ENCODE measurements around the gene TSPAN12. TPM values are rescaled to one million over a fixed set of nuclear protein-coding genes. Genes with fewer than 3 reads are reported as not detected.

Gene TSPAN12
- polyA plus RNA-seq, 4 donors, result 18.1 to 183 (median 167) TPM

DNA sequence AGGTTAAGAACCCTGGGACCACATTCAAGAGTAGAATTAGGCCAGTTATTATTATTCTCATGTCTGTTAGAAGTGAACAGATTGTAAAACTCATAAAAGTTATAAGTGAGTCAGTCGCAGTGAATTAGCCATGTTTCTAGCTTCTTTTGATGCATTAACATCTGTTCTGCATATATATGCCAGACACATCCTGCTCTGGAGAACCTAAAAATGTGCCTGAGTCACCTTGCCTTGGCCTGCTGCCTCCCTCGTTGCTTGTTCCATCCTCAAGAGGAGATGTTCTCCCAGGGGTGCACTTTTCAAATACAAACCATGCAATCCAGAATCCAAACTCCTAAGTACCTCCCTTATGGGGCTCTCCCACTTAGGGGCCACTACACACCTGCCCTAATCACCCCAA is 14.8 kb downstream of the TSPAN12 start:
- no peak for DNase-seq (ENCODE audit: low read depth in 4 of 4, low spot score in 3 of 4)

DNA sequence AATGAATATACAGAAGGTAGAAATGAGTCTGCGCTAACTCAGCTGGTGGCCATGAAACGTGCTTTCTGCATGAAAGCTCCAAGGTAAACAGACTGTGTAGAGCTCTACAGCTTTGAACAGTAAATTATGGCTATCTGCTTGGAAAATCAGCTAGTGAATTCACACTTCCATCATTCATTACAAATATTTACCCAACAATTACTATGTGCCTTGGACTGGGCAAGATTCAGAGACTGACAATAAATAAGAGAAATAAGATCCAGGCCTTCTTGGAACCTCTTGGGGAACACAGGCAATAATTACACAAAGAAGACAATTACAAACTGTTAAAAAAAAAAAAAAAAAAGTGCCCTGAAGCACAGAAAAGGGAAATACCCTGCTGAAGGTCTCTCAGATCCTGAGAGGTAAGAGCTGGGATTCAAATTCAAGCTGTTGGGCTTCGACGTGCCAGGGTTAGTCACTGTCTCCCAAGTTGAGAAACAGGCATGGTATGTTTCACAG is 15.8 kb downstream of the TSPAN12 start:
- DNase-seq (ENCODE audit: low read depth in 4 of 4, low spot score in 3 of 4), result no peak

DNA sequence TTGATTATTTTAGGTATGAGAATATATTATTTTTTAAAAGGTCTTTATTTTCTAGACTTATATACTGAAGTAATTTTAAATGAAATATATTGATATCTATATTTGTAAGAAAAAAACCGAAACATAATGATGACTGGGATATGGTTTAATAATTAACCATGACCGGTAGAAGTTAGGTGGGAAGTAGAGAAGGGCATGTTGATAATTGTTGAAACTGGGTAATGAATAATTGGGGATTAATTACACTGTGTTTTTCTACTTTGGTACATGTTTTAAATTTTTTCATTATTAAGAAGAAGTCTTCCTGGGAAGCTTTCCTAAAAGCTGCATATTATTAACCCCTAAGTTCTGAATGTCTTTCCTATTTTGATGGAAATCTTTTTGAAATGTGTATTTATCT is 16.3 kb downstream of the TSPAN12 start:
- no peak for DNase-seq (ENCODE audit: low read depth in 4 of 4, low spot score in 3 of 4)

DNA sequence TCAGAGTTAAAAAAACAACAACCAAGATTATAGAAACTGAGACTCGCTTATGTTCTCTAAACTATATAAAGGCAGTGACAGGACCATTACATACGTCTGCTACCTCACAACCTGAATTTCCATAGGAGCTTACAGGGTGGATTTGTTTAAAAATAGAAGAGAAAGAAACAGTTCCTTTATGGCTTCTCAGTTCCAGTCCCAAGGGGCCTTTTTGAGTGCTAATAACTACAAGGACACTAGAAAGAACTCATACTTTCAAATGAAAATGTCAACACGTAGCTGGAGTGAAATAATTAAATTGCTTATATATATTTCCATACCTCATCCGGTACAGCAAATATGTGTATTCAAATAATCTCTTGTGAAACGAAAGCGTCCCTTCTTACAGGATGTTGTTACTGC is 19.7 kb downstream of the TSPAN12 start:
- DNase-seq (ENCODE audit: low read depth in 4 of 4, low spot score in 3 of 4), result no peak

DNA sequence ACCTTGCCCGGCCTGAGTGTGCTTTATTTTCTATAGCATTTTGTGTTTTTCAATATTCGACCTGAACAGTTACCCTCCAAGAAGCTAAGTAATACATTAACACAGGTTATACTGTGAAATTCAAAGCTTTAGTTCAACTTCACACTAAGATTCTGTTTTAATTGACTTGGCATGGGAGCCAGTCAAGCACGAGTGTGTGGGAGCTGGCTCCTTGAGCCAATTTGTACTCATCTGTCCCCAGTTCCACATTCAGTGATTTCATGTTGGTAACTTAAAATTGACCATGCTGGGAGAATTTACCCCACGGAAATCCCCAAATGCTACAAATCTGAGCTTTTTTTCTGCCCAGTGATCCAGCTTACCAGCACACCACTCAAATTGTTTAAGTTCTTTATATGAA is 20.3 kb downstream of the TSPAN12 start:
- DNase-seq (ENCODE audit: low read depth in 4 of 4, low spot score in 3 of 4), result no peak

DNA sequence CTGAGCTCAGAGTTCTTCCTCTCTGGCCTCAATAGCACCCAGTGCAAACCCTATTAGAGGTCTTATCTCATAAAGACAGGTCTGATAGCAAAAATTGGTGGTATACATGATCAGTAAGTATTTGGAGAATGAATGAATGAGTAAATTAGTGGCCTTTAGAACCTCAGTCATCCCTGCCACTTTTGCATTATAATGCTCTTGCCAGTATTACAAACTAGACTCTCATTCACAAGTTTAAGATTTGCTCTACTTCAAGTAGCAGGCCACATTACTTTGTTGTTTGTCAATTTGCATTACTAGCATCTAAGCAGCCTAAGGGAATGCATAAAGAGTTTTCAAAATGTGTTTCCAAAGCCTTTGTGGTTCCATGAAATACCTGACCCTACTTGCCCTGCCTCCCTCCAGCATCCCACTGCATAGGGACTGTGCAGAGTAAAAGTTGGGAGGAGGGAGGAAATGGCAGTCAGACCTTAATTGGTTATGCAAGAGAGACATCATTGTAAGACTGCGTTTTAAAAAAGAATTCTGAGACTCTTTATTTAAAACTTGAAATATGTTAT is 21.3 kb downstream of the TSPAN12 start:
- no peak for DNase-seq (ENCODE audit: low read depth in 4 of 4, low spot score in 3 of 4)

DNA sequence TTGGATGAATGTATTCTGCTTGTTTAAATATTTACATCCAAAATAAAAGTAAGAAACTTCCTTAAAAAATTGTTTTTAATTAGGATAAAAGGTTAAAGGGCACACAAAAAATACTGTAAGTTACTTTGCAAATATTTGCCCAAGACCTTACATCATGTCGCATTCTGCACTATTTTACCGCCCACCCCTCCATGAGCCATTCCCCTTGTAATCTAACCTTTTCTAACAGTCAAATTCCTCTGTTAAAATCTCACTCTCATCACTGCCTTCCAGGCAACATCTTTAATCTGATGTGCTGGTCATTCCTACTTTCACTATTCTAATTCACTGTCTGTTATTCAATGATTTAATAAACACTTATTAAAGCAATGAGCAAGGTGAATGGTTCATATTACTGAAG is 23.2 kb downstream of the TSPAN12 start:
- no peak for DNase-seq (ENCODE audit: low read depth in 4 of 4, low spot score in 3 of 4)

DNA sequence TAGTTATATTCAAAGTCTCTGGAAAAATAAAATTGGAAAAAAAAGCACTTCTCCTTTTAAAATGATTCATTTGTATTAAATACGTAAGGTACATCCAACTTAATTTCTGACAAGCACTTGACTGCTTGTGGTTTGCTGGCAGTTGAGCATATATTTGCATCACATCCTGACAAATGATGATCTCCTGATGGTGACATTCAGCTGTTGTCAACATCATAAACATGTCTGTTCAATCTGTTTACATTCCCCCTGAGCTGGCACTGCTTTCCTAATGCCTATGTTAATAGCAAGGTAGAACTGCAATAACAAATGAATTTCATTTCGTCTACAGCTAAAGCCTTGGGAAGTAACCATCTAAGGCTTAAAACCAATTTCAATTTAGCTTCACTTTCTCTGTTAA is 24.4 kb downstream of the TSPAN12 start:
- DNase-seq (ENCODE audit: low read depth in 4 of 4, low spot score in 3 of 4), result no peak

DNA sequence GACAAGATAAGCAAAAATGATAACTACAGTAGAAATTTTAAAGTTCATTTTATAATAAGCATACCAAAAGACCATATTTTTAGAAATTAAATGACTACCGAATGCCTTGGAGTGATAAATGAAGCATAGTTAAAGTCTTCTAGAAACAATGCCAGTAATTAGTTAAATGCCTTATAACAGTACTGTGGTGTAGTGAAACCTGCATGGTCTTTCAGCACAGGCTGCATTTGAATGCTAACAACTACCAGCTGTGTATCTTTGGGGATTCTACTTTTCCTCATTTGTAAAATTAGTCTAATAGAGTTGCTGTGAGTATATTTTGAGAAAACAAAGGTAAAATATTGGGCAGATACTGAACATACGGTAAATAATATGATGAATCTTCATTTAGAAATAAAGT is 25.1 kb downstream of the TSPAN12 start:
- no peak for DNase-seq (ENCODE audit: low read depth in 4 of 4, low spot score in 3 of 4)

DNA sequence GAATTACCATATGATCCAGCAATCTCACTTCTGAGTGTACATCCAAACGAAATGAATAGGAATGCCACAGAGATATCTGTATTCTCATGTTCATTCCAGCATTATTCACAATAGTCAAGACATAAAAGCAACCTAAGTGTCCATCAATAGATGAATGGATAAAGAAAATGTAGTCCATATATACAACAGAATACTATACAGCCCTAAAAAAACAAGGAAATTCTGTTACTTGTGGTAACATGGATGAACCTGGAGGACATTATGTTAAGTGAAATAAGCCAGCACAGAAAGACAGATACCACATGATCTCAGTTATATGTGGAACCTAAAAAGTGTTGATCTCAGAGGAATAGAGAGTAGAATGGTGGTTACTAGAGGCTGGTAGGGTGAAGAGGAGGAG is 26.7 kb downstream of the TSPAN12 start:
- DNase-seq (ENCODE audit: low read depth in 4 of 4, low spot score in 3 of 4), result no peak

DNA sequence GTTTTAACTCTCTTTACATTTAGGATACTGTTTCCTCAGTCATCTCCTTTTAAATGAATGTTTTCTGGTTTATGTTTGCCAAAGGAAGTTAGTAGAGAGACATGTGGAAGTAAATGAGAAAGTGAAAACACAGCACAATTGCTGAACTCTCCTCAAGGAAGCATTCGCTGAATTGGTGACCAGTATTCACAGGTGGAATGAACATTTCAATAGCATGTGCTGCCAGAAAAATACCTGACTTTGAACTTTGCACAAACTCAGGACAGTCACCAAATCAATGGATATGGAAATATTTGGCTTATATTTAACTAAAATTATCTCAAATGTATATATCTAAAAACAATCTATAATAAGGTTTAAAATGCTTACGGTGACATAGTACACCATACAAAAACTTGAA is 28.5 kb downstream of the TSPAN12 start:
- DNase-seq (ENCODE audit: low read depth in 4 of 4, low spot score in 3 of 4), result no peak

DNA sequence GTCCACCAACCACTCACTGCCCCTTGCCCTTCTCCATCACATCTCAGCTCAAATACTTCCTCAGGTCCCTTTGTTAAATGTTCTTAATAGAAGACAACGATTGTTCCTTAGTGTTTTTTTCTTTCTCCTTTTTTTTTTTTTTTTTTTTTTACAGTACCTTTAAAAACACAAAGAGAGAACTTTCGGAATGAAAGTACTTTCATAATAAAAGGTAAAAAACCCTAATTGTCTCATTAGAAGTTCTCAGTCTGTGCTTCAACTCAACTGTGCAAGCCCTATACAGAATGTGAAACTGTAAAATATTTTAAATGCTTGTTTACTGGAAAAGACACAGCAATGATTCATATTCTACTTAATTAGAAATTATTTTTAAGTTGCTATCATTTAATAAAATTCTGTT is 29.4 kb downstream of the TSPAN12 start:
- DNase-seq (ENCODE audit: low read depth in 4 of 4, low spot score in 3 of 4), result no peak

DNA sequence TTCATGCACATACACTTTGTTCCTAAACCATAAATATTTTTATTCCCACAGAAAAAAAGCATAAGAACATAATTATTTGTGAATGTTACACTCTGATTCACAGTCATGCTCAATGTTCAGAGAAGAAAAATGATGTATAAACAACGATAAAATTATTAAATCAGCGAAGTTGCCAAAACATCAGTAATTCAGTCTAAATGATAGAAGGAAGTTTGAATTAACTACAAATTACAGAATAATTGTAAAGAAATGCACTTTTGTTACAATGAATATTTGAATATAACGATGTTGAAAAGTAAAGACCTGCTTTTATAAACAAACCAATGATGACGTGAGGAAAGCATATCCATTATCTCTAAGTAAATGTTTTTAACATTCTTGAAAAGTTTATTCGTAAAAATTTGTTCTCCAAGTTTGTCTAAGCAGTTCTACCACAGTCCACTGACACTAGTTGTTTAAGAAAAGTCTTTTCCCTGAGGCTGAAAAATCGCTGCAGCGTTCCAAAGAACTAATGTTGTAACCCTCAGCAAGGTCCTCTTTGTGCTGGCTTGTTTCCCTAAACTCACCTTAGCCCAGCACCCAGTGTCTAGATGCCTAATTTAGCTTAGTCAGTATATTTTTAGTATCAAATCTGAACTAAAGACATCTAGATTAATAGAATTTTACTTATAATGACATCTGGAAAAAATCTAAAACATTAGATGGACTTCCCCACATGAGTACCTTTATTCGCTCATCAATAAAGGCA is 30.4 kb downstream of the TSPAN12 start:
- no peak for DNase-seq (ENCODE audit: low read depth in 4 of 4, low spot score in 3 of 4)

DNA sequence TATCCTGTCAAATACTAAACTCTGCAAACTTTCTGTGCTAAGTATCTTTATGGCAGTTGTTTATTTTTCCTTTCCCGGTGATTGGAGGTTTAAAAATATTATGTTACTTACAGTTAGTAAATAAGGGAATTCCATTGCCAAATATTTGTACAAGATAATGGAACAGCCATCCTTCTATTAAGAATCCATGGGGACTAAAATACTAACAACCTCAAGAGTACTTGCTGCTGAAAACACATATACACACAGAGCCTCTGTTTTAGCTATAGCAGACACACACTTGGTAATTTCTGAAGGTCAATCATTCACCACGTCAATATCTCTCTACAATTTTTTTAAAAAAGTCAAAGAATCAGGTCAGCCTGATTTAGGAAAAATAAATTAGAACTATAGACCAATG is 32.4 kb downstream of the TSPAN12 start:
- no peak for DNase-seq (ENCODE audit: low read depth in 4 of 4, low spot score in 3 of 4)

DNA sequence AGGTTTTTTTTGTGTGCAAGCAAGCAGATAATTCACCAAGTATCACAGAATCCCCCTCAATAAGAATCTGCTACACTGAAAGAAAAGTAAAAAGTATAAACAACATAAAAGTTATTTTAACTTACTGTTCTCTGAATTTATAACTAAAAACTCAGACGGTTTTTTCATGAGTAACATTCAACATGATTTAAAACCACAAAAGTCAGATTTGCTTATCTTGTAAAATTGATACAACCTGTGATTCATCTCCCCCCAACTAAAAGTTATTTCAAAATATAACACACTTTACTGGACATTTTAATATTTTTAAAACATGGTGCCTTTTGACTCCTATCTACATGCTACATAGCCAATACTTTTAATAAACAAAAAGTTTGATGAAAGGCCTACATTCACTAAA is 32.8 kb downstream of the TSPAN12 start:
- DNase-seq (ENCODE audit: low read depth in 4 of 4, low spot score in 3 of 4), result no peak

DNA sequence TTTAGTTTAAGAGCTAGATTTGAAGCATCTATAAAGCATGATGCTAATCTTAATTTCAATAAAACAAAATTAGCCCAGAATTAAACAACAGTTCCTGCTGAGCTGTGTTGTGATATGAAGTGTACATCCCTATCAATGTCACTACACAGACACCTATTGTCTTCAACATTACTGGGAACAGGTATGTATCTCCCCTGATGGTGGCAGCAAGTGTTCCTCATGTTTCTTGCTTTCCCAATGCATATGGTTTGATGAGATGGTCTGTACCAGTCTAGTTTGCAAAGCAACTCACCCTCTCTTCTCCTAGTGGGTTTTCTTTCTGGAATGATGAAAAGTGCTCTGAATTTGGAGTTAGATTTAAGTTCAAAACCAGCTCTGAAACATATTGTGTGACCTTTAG is 38.1 kb downstream of the TSPAN12 start:
- DNase-seq (ENCODE audit: low read depth in 4 of 4, low spot score in 3 of 4), result no peak

DNA sequence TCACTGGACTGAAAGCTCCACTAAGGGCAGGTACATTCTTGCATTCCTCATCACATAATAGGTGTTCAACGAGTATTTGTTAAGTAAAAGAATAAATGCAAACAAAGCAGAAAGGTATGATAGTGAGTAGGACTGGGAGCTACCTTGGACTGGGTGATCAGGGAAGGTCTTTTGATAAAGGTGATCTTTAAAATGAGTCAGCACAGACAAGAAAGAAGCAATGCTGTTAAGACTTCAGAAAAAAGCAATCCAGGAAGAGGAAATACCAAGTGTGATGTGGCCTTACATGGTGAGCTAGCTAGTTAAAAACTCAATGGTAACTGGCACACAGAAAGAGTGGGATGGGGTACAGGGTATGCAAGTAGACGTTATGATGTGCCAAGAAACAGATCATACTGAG is 40.1 kb downstream of the TSPAN12 start:
- no peak for DNase-seq (ENCODE audit: low read depth in 4 of 4, low spot score in 3 of 4)

DNA sequence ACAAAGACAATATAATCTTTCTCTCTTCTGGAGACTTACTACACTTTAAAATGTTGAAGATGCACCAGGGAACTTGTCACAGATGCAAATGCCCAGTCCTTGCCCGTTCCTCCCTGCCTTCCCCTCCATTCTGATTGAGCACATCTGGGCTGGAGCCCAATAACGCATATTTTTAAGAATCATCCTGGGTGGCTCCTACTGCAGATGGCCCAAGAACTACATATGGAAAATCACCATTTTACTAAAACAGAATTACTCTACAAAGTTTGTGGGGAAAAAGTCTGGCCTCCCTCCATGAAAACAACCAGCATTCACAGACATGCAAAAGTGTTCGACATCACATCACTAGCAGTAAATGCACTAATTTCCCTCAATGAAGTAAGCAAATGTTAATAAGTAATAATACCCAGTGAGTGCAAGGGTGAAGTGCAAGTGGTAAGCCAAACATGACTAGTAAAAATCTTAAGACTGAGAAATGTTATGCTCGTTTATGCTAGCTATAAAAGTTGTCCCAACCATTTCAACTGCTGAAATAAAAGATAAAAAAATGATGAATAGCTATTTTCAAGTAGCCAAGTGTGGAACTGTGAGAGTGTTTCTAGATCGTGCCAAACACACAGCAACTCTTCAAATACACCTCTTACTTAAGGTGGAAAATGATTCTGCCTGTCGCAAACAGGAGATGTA is 43.5 kb downstream of the TSPAN12 start:
- DNase-seq (ENCODE audit: low read depth in 4 of 4, low spot score in 3 of 4), result no peak

DNA sequence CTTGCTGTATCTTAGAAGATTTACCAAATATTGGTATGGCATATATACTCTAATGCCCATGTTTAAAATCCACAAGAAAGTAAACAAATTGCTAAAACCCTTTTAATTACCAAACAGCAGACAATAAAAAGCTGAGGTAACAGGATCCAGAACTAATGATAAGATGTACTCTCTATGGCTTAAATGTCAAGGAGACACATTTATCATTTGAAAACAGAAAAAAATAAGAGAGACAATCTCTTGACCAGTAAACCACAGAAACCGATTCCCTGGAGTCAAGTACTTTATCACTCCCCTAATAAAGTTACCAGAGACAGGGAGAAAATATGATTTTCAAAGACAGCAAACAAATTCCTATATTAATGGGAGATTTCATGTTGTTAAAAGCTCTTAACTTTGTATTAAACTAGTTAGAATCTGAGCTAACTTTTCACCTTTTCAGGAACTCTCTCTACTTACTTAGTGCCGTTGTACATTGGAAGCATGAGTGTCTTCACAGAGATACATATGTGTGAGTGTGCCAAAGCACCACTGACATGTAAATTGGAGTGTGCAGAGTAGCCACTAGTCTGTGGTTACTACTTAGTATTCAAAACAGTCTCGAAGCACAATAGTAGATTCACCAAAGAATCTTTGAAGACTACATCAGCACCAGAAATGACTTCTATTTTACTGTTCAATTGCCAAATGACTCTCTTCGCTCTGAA is 44.2 kb downstream of the TSPAN12 start:
- no peak for DNase-seq (ENCODE audit: low read depth in 4 of 4, low spot score in 3 of 4)

DNA sequence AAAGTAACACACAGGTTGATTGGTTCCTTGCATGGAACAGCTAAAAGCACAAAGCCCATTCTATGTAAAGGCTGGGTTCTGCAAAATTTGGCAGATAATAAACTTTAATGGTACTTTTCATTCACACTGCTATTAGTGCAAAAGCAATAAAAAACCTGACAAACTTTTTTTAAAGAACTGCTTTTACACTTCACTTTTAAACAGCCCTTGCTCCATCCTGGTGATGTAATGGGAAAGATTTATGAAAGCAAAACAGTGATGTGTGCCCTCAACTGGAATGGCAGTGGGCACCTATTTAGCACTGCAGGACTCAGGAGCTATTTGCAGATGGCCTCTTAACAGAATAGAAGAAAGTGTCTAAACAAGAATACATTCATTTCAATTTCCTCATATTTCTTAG is 44.9 kb downstream of the TSPAN12 start:
- DNase-seq (ENCODE audit: low read depth in 4 of 4, low spot score in 3 of 4), result no peak

DNA sequence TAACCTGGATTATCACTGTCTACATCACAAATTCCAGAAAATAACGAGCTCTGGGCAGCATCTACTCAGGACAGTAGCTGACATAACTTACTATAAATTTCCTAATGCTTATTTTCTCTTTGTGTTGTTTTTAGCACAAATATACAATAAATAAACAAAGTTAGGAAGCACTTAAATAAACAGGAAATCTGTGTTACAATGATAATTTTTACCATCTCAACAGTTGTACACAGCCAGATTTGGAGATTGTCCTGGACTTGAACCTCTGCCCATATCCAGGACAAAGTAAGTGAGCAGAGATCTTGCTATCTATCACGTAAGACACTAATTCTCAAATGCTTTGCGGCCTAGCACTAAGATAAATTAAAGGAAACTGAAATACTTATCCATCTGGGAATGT is 48.7 kb downstream of the TSPAN12 start:
- DNase-seq (ENCODE audit: low read depth in 4 of 4, low spot score in 3 of 4), result no peak
